Spleen (tissue), 11 donors: ENCODE data around the gene VCP. TPM values are rescaled to one million over a fixed set of nuclear protein-coding genes. Genes with fewer than 3 reads are reported as not detected.

ENCODE experiments used
- DNase-seq: peaks from one replicate; pipeline ENCODE4 v3.0.0-alpha.2; 2020
- H3K27ac ChIP-seq, 8 donors: fragments of 200-600 bp; sonication (generic) in 7 of 8; 1 replicate in 4 of 8; 2 replicates in 4 of 8; pipeline versions ENCODE4 v1.5.0 to v1.8.0; 2016 to 2021; ENCODE audit warnings: inconsistent platforms in 4 of 8, mild to moderate bottlenecking in 4 of 8, moderate library complexity in 1 of 8
- H3K27me3 ChIP-seq, 7 donors: fragments of 200-600 bp; sonication (generic) in 6 of 7; replicated peaks in 1 of 7; 1 replicate in 4 of 7; 2 replicates in 3 of 7; pipeline versions ENCODE4 v1.5.0 to v1.8.0; 2016 to 2021; ENCODE audit warnings: inconsistent platforms in 3 of 7, mild to moderate bottlenecking in 1 of 7
- H3K36me3 ChIP-seq, 6 donors: fragments of 200-600 bp; sonication (generic) in 5 of 6; 1 replicate in 4 of 6; 2 replicates in 2 of 6; pipeline versions ENCODE4 v1.5.0 to v1.8.0; 2016 to 2021; ENCODE audit warnings: inconsistent platforms in 2 of 6
- H3K4me1 ChIP-seq, 6 donors: fragments of 200-600 bp; sonication (generic) in 5 of 6; 1 replicate in 3 of 6; 2 replicates in 3 of 6; pipeline versions ENCODE4 v1.5.0 to v1.8.0; 2016 to 2021; ENCODE audit warnings: inconsistent platforms in 3 of 6
- H3K4me3 ChIP-seq, 8 donors: fragments of 200-600 bp; sonication (generic) in 7 of 8; 1 replicate in 4 of 8; 2 replicates in 4 of 8; pipeline versions ENCODE4 v1.5.0 to v1.8.0; 2016 to 2021; ENCODE audit warnings: inconsistent platforms in 4 of 8, mild to moderate bottlenecking in 4 of 8, moderate library complexity in 2 of 8
- H3K9me3 ChIP-seq, 8 donors: fragments of 200-600 bp; sonication (generic) in 7 of 8; 1 replicate in 4 of 8; 2 replicates in 4 of 8; pipeline versions ENCODE4 v1.5.0 to v1.8.0; 2016 to 2021; ENCODE audit warnings: inconsistent platforms in 4 of 8
- CTCF ChIP-seq, 11 experiments: fragments of 200-600 bp in 7 of 11; fragments of 450-650 bp in 4 of 11; sonication (generic) in 4 of 11; IDR thresholded peaks in 8 of 11; conservative IDR thresholded peaks in 3 of 11; 1 replicate in 7 of 11; 2 replicates in 4 of 11; pipeline versions ENCODE4 v1.4.0 to v1.8.0; 2016 to 2021; ENCODE audit warnings: antibody characterized with exemption in 11 of 11, inconsistent platforms in 4 of 11, mild to moderate bottlenecking in 1 of 11
- POLR2A ChIP-seq, 3 donors: fragments of 450-650 bp; IDR thresholded peaks; one replicate each; pipeline ENCODE4 v1.5.1; 2017; ENCODE audit warnings: antibody characterized with exemption in 3 of 3, mild to moderate bottlenecking in 1 of 3
- POLR2AphosphoS5 ChIP-seq, 3 donors: sonication (generic); formaldehyde crosslinking; IDR thresholded peaks; one replicate each; pipeline ENCODE4 v1.5.1; 2017; ENCODE audit warnings: antibody characterized with exemption in 3 of 3
- WGBS, 5 donors: extraction: QIAGEN DNeasy Blood & Tissue Kit in 3 of 5; methylation state at CpG; one replicate each; pipeline versions ENCODE4 v1.1.5 to v1.1.7; 2013 to 2018; 5-methylcytosine and 5-hydroxymethylcytosine counted together
- intact Hi-C: fragments of 100-400 bp; cut with DNase I; formaldehyde crosslinking; loops from one replicate; pipeline ENCODE4 v1.15.0; 2023; ENCODE audit warnings: low total_unique reads
- polyA plus RNA-seq, 3 donors: library from polyadenylated mRNA; stranded (reverse); fragments of 200-250 nt; gene quantifications; one replicate each; pipeline ENCODE4 v1.2.1, GENCODE V29; 2013
- total RNA-seq, 7 donors: library from RNA; depleted of rRNA in 3 of 7; stranded (reverse); fragments of >200 nt in 3 of 7; fragmentation: NEBNext Ultra II Directional in 4 of 7; extraction: Animal tissue kit (Norgen Biotek cat#: 25700) in 4 of 7; gene quantifications; one replicate each; pipeline versions ENCODE4 v1.1.0 to v1.2.1, GENCODE V29; 2016 to 2021
- donor health status: healthy with polysubstance abuse.
- donor health status: DM: no; HTN: no; CAD: no; lungs with moderate emphysema.
- donor health status: DM: no; HTN: no; CAD: no.
- donor health status: Bipolar disorder and iron deficiency.
- donor health status: healthy.
- donor health status: DM: no; HTN: no; CAD: no.
- donor health status: DM: yes; HTN: yes; CAD: no.

The VCP gene
- total and polyA plus RNA-seq, 10 donors = 48.5 to 269 (median 166) TPM

GRCh38 chr9:35075358-35075757 lies 2.9 kb upstream of the VCP start:
- no peak overlapping the region for H3K27ac ChIP-seq
- no peaks in the 10 kb centered on the region for H3K9me3 ChIP-seq
- intact Hi-C loops = no loop called here
- no peak for DNase-seq
- H3K4me3 ChIP-seq = no peak overlapping the region
- TF ChIP-seq POLR2A (IDR thresholded peaks at IDR 0.05) (no peak), CTCF (IDR thresholded peaks at IDR 0.05 in 8 of 11, conservative IDR thresholded peaks at IDR 0.05 in 3 of 11) (no peak), POLR2AphosphoS5 (IDR thresholded peaks at IDR 0.05) (no peak)
- H3K4me1 ChIP-seq = peaks cover 16 to 50% (median 34%) of the 10 kb centered on the region in 6 donors
- WGBS, 5 donors = 93 to 97% (median 96%) methylated on average over 3 to 4 of the region's 4 CpGs
- H3K27me3 ChIP-seq = no peaks in the 10 kb centered on the region
- peaks cover 0 to 40% (median 0%) of the 10 kb centered on the region in 6 donors for H3K36me3 ChIP-seq

GRCh38 chr9:35074791-35075190 lies 2.4 kb upstream of the VCP start:
- intact Hi-C loops = no loop called here
- DNase-seq = no peak
- TF ChIP-seq POLR2A (IDR thresholded peaks at IDR 0.05) = no peak
- no peak for TF ChIP-seq CTCF (IDR thresholded peaks at IDR 0.05 in 8 of 11, conservative IDR thresholded peaks at IDR 0.05 in 3 of 11)
- no peak for TF ChIP-seq POLR2AphosphoS5 (IDR thresholded peaks at IDR 0.05)
- Histone ChIP-seq H3K9me3 (no peaks in the 10 kb centered on the region), H3K27me3 (no peaks in the 10 kb centered on the region), H3K4me3 (no peak overlapping the region), H3K4me1 (peaks cover 22 to 52% (median 38%) of the 10 kb centered on the region in 6 donors), H3K27ac (no peak overlapping the region), H3K36me3 (peaks cover 0 to 46% (median 0%) of the 10 kb centered on the region in 6 donors)
- WGBS, 5 donors = 92 to 98% (median 97%) methylated on average over 8 of the region's 8 CpGs

- Histone ChIP-seq H3K27ac (no peak overlapping the region), H3K27me3 (no peaks in the 10 kb centered on the region), H3K36me3 (peaks cover 0 to 49% (median 0%) of the 10 kb centered on the region in 6 donors), H3K4me1 (peaks cover 24 to 54% (median 42%) of the 10 kb centered on the region in 6 donors), H3K4me3 (no peak overlapping the region), H3K9me3 (no peaks in the 10 kb centered on the region)
- intact Hi-C loops = no loop called here
- DNase-seq = peak; percentile 69
- TF ChIP-seq CTCF (IDR thresholded peaks at IDR 0.05 in 8 of 11, conservative IDR thresholded peaks at IDR 0.05 in 3 of 11) (no peak), POLR2A (IDR thresholded peaks at IDR 0.05) (no peak), POLR2AphosphoS5 (IDR thresholded peaks at IDR 0.05) (no peak)
- 96 to 98% (median 98%) methylated on average over 6 of the region's 6 CpGs for WGBS, 5 donors
Measured at GRCh38 chr9:35074141-35074540, 1.7 kb upstream of the VCP start.

DNA sequence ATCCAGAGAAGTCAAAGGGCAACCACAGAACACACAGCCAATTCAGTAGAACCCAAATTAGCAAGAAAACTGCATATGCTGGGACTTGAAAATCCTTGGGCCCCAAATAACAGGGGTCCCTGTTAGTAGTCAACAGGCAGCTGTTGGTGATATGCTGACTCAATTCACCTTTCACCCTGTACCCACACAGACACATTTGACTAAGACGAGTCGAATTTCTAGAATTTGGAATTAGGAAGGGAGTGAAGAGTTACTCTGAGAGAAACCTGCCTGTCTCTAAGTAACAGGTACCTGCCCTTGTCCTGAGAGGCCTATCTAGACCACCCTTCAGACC lies 821 bp upstream of the VCP start:
- H3K27ac ChIP-seq = peak overlapping the region in 7 of 8 donors; percentile 9 to 100 (median 100)
- intact Hi-C loops = no loop called here
- no peaks in the 10 kb centered on the region for H3K27me3 ChIP-seq
- H3K4me3 ChIP-seq = peak overlapping the region in 6 of 8 donors; percentile 84 to 96 (median 89)
- whole genome bisulfite sequencing, 5 donors = 65 to 94% (median 75%) methylated on average over 2 of the region's 2 CpGs
- TF ChIP-seq CTCF (IDR thresholded peaks at IDR 0.05 in 8 of 11, conservative IDR thresholded peaks at IDR 0.05 in 3 of 11) (no peak), POLR2AphosphoS5 (IDR thresholded peaks at IDR 0.05) (no peak), POLR2A (IDR thresholded peaks at IDR 0.05) (no peak)
- H3K4me1 ChIP-seq = peaks cover 27 to 54% (median 42%) of the 10 kb centered on the region in 6 donors
- no peaks in the 10 kb centered on the region for H3K9me3 ChIP-seq
- no peak for DNase-seq
- peaks cover 0 to 54% (median 2%) of the 10 kb centered on the region in 6 donors for H3K36me3 ChIP-seq
